ENCODE results near the gene VPREB3.

GRCh38 chr22:23745791-23746190, 8.4 kb downstream of the VPREB3 start:
- TF ChIP-seq CTCF (optimal IDR thresholded peaks at IDR 0.05 in 1 of 3, IDR thresholded peaks at IDR 0.05 in 1 of 3, conservative IDR thresholded peaks at IDR 0.05 in 1 of 3; ENCODE audit: extremely low read depth in 1 of 3, insufficient read depth in 2 of 3, low read length in 3 of 3) (no peak), EZH2 (IDR thresholded peaks at IDR 0.05; ENCODE audit: low read length) (no peak)
